Uterus (tissue), 2 donors: ENCODE results near the gene PDZK1IP1.

Experiments
- POLR2A ChIP-seq, 2 donors: fragments of 450-650 bp; IDR thresholded peaks; one replicate each; pipeline ENCODE4 v1.6.1; 2016; ENCODE audit warnings: antibody characterized with exemption in 2 of 2, mild to moderate bottlenecking in 1 of 2, moderate library complexity in 1 of 2
- TF ChIP-seq, protein P1 (sequence below), 4 experiments: fragments of 200-600 bp in 2 of 4; fragments of 450-650 bp in 2 of 4; sonication (generic) in 2 of 4; IDR thresholded peaks; one replicate each; pipeline ENCODE4 v1.5.1; 2016 to 2019; ENCODE audit warnings: antibody characterized with exemption in 4 of 4, mild to moderate bottlenecking in 2 of 4, moderate library complexity in 1 of 4

DNA sequence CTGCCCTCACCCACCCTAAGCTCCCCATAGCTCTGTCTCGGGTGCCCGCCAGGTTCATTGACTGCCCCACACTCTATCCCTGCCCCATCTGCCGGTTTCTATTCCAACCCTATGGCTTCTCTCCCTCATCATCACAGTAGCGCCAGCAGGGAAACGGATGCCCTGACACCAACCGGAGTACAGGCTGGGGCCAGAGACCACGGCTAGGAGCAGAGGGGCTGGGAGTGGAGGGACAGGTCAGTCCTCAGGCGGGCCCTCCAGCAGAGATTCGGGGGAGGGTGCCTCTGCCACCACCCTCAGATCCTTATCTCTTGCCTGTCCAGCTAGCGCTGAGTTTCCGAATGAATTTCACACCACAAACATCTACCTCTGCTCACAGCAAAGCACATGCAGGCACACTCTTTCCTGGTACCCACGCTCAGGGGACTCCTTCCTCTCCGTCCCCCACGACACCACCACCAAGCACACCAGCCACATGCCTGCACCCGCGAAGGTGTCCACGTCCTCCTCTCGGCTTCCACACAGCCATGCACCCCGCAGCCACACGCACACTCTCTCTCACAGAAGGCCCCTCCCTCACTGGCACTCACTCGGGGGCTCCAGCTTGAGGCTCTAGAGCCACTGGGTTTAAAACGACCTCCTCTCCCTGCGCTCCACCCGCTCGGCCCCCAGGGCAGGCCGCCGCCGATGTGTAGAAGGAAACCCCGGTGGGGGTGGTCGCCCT lies 35.0 kb upstream of the PDZK1IP1 start:
- TF ChIP-seq POLR2A (IDR thresholded peaks at IDR 0.05), result no peak
- TF ChIP-seq, protein P1, sequence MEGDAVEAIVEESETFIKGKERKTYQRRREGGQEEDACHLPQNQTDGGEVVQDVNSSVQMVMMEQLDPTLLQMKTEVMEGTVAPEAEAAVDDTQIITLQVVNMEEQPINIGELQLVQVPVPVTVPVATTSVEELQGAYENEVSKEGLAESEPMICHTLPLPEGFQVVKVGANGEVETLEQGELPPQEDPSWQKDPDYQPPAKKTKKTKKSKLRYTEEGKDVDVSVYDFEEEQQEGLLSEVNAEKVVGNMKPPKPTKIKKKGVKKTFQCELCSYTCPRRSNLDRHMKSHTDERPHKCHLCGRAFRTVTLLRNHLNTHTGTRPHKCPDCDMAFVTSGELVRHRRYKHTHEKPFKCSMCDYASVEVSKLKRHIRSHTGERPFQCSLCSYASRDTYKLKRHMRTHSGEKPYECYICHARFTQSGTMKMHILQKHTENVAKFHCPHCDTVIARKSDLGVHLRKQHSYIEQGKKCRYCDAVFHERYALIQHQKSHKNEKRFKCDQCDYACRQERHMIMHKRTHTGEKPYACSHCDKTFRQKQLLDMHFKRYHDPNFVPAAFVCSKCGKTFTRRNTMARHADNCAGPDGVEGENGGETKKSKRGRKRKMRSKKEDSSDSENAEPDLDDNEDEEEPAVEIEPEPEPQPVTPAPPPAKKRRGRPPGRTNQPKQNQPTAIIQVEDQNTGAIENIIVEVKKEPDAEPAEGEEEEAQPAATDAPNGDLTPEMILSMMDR (IDR thresholded peaks at IDR 0.05), result no peak
